K562 (cell line): ENCODE data around the gene MT1A.

ENCODE experiments used
- CTCF ChIP-seq, 3 experiments: IDR thresholded peaks in 2 of 3; conservative IDR thresholded peaks in 1 of 3; 2 replicates each; pipeline ENCODE4 v1.5.1; 2011 to 2012; ENCODE audit warnings: low read length in 3 of 3, mild to moderate bottlenecking in 3 of 3, control low read depth in 2 of 3, improper control_type of control experiment in 1 of 3, inconsistent platforms in 1 of 3, low read depth in 1 of 3, mixed read lengths in 1 of 3, moderate library complexity in 1 of 3; ENCODE audit not compliant: insufficient read depth in 2 of 3
- MTA2 ChIP-seq: fragments of 450-650 bp; IDR thresholded peaks from 2 replicates; pipeline ENCODE4 v1.6.1; 2016; ENCODE audit warnings: low read depth
- TAF1 ChIP-seq: IDR thresholded peaks from 2 replicates; pipeline ENCODE4 v1.6.1; 2011; ENCODE audit warnings: mild to moderate bottlenecking, low read length, moderate library complexity; ENCODE audit not compliant: insufficient read depth, control insufficient read depth, severe bottlenecking; ENCODE audit errors: extremely low read depth
- TF ChIP-seq, protein P1 (sequence below): fragments of 450-650 bp; IDR thresholded peaks from 2 replicates; pipeline ENCODE4 v1.6.1; 2017; ENCODE audit warnings: antibody characterized with exemption

DNA sequence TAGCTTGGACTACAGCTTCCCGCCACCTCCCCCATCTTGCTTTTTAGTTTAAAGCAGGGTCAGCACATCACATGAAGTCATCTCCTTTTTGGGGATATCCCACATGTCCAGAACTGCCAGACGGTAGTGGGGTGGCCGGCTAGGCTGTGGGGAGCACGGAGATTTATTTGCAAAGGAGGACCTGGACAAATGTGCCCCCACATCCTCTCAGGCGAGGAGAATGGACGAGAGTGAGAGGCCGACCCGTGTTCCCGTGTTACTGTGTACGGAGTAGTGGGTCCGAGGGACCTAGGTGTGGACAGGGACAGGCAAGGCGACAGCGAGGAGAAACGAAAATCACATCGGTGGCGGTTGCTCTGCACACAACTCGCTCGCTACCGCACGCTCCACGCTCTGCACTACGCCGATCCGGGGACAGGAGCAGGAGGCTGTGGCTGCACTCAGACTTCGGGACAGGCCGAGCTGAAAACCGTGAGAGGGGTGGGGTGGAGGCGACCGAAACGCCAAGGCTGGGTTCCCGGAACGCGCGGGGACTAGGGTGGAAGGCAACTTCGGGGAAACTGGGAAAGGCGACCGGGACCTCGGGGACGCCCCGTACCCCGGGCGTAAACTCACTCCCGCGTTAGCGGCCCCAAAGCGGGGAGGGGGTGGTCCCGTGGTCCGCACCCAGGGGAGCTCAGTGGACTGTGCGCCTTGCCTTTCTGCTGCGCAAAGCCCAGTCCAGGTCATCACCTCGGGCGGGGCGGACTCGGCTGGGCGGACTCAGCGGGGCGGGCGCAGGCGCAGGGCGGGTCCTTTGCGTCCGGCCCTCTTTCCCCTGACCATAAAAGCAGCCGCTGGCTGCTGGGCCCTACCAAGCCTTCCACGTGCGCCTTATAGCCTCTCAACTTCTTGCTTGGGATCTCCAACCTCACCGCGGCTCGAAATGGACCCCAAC lies at the start of gene MT1A:
- TF ChIP-seq CTCF (IDR thresholded peaks at IDR 0.05 in 2 of 3, conservative IDR thresholded peaks at IDR 0.05 in 1 of 3; ENCODE audit: insufficient read depth in 2 of 3, low read depth in 1 of 3, low read length in 3 of 3) (no peak), TAF1 (no peak), MTA2 (no peak)
- TF ChIP-seq, protein P1, sequence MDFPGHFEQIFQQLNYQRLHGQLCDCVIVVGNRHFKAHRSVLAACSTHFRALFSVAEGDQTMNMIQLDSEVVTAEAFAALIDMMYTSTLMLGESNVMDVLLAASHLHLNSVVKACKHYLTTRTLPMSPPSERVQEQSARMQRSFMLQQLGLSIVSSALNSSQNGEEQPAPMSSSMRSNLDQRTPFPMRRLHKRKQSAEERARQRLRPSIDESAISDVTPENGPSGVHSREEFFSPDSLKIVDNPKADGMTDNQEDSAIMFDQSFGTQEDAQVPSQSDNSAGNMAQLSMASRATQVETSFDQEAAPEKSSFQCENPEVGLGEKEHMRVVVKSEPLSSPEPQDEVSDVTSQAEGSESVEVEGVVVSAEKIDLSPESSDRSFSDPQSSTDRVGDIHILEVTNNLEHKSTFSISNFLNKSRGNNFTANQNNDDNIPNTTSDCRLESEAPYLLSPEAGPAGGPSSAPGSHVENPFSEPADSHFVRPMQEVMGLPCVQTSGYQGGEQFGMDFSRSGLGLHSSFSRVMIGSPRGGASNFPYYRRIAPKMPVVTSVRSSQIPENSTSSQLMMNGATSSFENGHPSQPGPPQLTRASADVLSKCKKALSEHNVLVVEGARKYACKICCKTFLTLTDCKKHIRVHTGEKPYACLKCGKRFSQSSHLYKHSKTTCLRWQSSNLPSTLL: no peak
